Measurements from ENCODE around the gene ARFIP1. TPM values are rescaled to one million over a fixed set of nuclear protein-coding genes. Genes with fewer than 3 reads are reported as not detected.
"Not testable (repeated sequence)": the region's sequence is repeated elsewhere in the genome, so short reads cannot be mapped to it uniquely, and the experiment has no call there.

The ARFIP1 gene
- total RNA-seq, 1 experiment from 2014 or later: 32.7 TPM

- CTCF ChIA-PET: no interaction called here
- no peaks in the 10 kb centered on the region for H3K9me2 ChIP-seq (ENCODE audit: insufficient read depth)
- RAD21 ChIA-PET (ENCODE audit: low non-redundant PET in 1 of 2, low total read pairs in 2 of 2, uncharacterized antibody in 2 of 2, unreplicated experiment in 2 of 2): no interaction called here
- no peaks in the 10 kb centered on the region for H3K4me1 ChIP-seq (ENCODE audit: control insufficient read depth in 1 of 2, insufficient read depth in 2 of 2, low read length in 2 of 2)
- no peak for ATAC-seq
- H3K79me2 ChIP-seq (ENCODE audit: insufficient read depth, low read length): no peaks in the 10 kb centered on the region
- H3K9me3 ChIP-seq (ENCODE audit: control insufficient read depth in 1 of 2, insufficient read depth in 1 of 2, low read depth in 1 of 2, low read length in 2 of 2): no peaks in the 10 kb centered on the region
- H3K36me3 ChIP-seq (ENCODE audit: control insufficient read depth in 1 of 2, insufficient read depth in 2 of 2, low read length in 2 of 2): no peaks in the 10 kb centered on the region
- no TSS peak for BruUV-seq (replicated peaks)
- H3K4me2 ChIP-seq (ENCODE audit: low read length): no peak overlapping the region
- DNase-seq (ENCODE audit: low read depth, low spot score): no peak
- no peak for TF ChIP-seq SIN3A (IDR thresholded peaks at IDR 0.05; ENCODE audit: low read depth)
- TF ChIP-seq JUND (IDR thresholded peaks at IDR 0.05): no peak
- TF ChIP-seq TCF7L2 (IDR thresholded peaks at IDR 0.05; ENCODE audit: borderline replicate concordance, extremely low read depth, insufficient read depth, insufficient read length): no peak
- no peak for TF ChIP-seq YY1 (IDR thresholded peaks at IDR 0.05; ENCODE audit: extremely low read depth, insufficient replicate concordance, low read depth, low read length)
- TF ChIP-seq, protein P1, sequence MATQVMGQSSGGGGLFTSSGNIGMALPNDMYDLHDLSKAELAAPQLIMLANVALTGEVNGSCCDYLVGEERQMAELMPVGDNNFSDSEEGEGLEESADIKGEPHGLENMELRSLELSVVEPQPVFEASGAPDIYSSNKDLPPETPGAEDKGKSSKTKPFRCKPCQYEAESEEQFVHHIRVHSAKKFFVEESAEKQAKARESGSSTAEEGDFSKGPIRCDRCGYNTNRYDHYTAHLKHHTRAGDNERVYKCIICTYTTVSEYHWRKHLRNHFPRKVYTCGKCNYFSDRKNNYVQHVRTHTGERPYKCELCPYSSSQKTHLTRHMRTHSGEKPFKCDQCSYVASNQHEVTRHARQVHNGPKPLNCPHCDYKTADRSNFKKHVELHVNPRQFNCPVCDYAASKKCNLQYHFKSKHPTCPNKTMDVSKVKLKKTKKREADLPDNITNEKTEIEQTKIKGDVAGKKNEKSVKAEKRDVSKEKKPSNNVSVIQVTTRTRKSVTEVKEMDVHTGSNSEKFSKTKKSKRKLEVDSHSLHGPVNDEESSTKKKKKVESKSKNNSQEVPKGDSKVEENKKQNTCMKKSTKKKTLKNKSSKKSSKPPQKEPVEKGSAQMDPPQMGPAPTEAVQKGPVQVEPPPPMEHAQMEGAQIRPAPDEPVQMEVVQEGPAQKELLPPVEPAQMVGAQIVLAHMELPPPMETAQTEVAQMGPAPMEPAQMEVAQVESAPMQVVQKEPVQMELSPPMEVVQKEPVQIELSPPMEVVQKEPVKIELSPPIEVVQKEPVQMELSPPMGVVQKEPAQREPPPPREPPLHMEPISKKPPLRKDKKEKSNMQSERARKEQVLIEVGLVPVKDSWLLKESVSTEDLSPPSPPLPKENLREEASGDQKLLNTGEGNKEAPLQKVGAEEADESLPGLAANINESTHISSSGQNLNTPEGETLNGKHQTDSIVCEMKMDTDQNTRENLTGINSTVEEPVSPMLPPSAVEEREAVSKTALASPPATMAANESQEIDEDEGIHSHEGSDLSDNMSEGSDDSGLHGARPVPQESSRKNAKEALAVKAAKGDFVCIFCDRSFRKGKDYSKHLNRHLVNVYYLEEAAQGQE (IDR thresholded peaks at IDR 0.05; ENCODE audit: low read depth): no peak
- intact Hi-C loops (cut with micrococcal nuclease): no loop called here
- no peaks in the 10 kb centered on the region for H3K27me3 ChIP-seq (ENCODE audit: insufficient read depth, low read length)
- H2AFZ ChIP-seq (ENCODE audit: low read depth, low read length, poor library complexity, severe bottlenecking): no peak overlapping the region
- no peak overlapping the region for H3K9ac ChIP-seq (ENCODE audit: low read length)
- H3K27ac ChIP-seq (ENCODE audit: low read depth, low read length): no peak overlapping the region
- POLR2A ChIA-PET: no interaction called here
- H3K4me3 ChIP-seq (replicated peaks in 1 of 2; ENCODE audit: low read depth in 1 of 2, low read length in 2 of 2): no peak overlapping the region
- no peaks in the 10 kb centered on the region for H4K20me1 ChIP-seq (ENCODE audit: insufficient read depth)
Observed at GRCh38 chr4:152763796-152764195, 16.0 kb upstream of the ARFIP1 start.

DNA sequence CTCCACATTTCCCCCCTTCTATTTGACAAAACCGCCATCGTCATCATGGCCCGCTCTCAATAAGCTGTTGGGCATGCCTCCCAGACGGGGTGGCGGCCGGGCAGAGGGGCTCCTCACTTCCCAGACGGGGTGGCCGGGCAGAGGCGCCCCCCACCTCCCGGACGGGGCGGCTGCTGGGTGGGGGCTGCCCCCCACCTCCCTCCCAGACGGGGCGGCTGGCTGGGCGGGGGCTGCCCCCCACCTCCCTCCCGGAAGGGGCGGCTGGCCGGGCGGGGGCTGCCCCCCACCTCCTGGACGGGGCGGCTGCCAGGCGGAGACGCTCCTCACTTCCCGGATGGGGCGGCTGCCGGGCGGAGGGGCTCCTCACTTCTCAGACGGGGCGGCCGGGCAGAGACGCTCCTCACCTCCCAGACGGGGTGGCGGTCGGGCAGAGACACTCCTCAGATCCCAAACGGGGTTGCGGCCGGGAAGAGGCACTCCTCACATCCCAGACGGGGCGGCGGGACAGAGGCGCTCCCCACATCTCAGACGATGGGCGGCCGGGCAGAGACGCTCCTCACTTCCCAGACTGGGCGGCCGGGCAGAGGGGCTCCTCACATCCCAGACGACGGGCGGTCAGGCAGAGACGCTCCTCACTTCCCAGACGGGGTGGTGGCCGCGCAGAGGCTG lies 14.6 kb upstream of the ARFIP1 start:
- H3K4me1 ChIP-seq (ENCODE audit: control insufficient read depth in 1 of 2, insufficient read depth in 2 of 2, low read length in 2 of 2); H2AFZ ChIP-seq (ENCODE audit: low read depth, low read length, poor library complexity, severe bottlenecking); RAD21 ChIA-PET (ENCODE audit: low non-redundant PET in 1 of 2, low total read pairs in 2 of 2, uncharacterized antibody in 2 of 2, unreplicated experiment in 2 of 2); H4K20me1 ChIP-seq (ENCODE audit: insufficient read depth); CTCF ChIA-PET; H3K27ac ChIP-seq (ENCODE audit: low read depth, low read length); H3K27me3 ChIP-seq (ENCODE audit: insufficient read depth, low read length); intact Hi-C loops (cut with micrococcal nuclease); BruUV-seq (replicated peaks); H3K79me2 ChIP-seq (ENCODE audit: insufficient read depth, low read length); H3K9ac ChIP-seq (ENCODE audit: low read length); DNase-seq (ENCODE audit: low read depth, low spot score); H3K4me3 ChIP-seq (replicated peaks in 1 of 2; ENCODE audit: low read depth in 1 of 2, low read length in 2 of 2); H3K9me2 ChIP-seq (ENCODE audit: insufficient read depth); H3K4me2 ChIP-seq (ENCODE audit: low read length); H3K36me3 ChIP-seq (ENCODE audit: control insufficient read depth in 1 of 2, insufficient read depth in 2 of 2, low read length in 2 of 2); POLR2A ChIA-PET; H3K9me3 ChIP-seq (ENCODE audit: control insufficient read depth in 1 of 2, insufficient read depth in 1 of 2, low read depth in 1 of 2, low read length in 2 of 2); ATAC-seq: not testable (repeated sequence)
